Hypothalamus (tissue), 51 donors: Measurements from ENCODE around the gene COL4A6.

ENCODE experiments used
- DNase-seq, 51 donors: peaks; one replicate each; lab custom pipeline; 2025; lab: John Stamatoyannopoulos, UW

COL4A6 gene

GRCh38 chrX:108165383-108166111 lies 272.7 kb downstream of the COL4A6 start:
- DNase-seq = peak in 5 of 51 donors; percentile 0 to 3 (median 1)

GRCh38 chrX:108163333-108164082 lies 274.7 kb downstream of the COL4A6 start:
- no peak for DNase-seq

GRCh38 chrX:108162265-108162664 lies 276.0 kb downstream of the COL4A6 start:
- no peak for DNase-seq

- DNase-seq = no peak
Measured at GRCh38 chrX:108160309-108160708, 277.9 kb downstream of the COL4A6 start.

GRCh38 chrX:108159028-108159670 lies 279.1 kb downstream of the COL4A6 start:
- DNase-seq = no peak

- DNase-seq = no peak
Measured at GRCh38 chrX:108157628-108158027, 280.6 kb downstream of the COL4A6 start.

- DNase-seq = no peak
Measured at GRCh38 chrX:108156934-108157466, 281.2 kb downstream of the COL4A6 start.

GRCh38 chrX:108156082-108156481 lies 282.1 kb downstream of the COL4A6 start:
- DNase-seq = no peak

- DNase-seq = no peak
Measured at GRCh38 chrX:108148524-108148923, 289.7 kb downstream of the COL4A6 start.

GRCh38 chrX:108138814-108139702 lies 299.2 kb downstream of the COL4A6 start:
- DNase-seq = peak in 1 of 51 donors; percentile 0

- DNase-seq = no peak
Measured at GRCh38 chrX:108134724-108135123, 303.5 kb downstream of the COL4A6 start.

GRCh38 chrX:108132876-108133275 lies 305.3 kb downstream of the COL4A6 start:
- no peak for DNase-seq

GRCh38 chrX:108132034-108132433 lies 306.2 kb downstream of the COL4A6 start:
- no peak for DNase-seq

- DNase-seq = no peak
Measured at GRCh38 chrX:108131471-108131870, 306.8 kb downstream of the COL4A6 start.

GRCh38 chrX:108130889-108131288 lies 307.3 kb downstream of the COL4A6 start:
- no peak for DNase-seq

- DNase-seq = no peak
Measured at GRCh38 chrX:108127152-108127551, 311.1 kb downstream of the COL4A6 start.

GRCh38 chrX:108126661-108127060 lies 311.6 kb downstream of the COL4A6 start:
- DNase-seq = no peak

- DNase-seq = no peak
Measured at GRCh38 chrX:108123591-108124366, 314.4 kb downstream of the COL4A6 start.

- DNase-seq = no peak
Measured at GRCh38 chrX:108122748-108123147, 315.5 kb downstream of the COL4A6 start.

GRCh38 chrX:108121291-108121690 lies 316.9 kb downstream of the COL4A6 start:
- DNase-seq = no peak
